ENCODE measurements around the gene PPP2R1A.
"Not testable (repeated sequence)": the region's sequence is repeated elsewhere in the genome, so short reads cannot be mapped to it uniquely, and the experiment has no call there.

PPP2R1A gene

GRCh38 chr19:52200755-52201391 lies 11.0 kb downstream of the PPP2R1A start:
- not testable (repeated sequence) for DNase-seq

GRCh38 chr19:52206481-52206880 lies 16.6 kb downstream of the PPP2R1A start:
- DNase-seq, result no peak

- no peak for DNase-seq
Observed at GRCh38 chr19:52211203-52211602, 21.4 kb downstream of the PPP2R1A start.

- no peak for DNase-seq
Observed at GRCh38 chr19:52211926-52212571, 22.2 kb downstream of the PPP2R1A start.

- DNase-seq, result no peak
Observed at GRCh38 chr19:52212572-52213255, 22.9 kb downstream of the PPP2R1A start.

GRCh38 chr19:52214241-52214640 lies 24.4 kb downstream of the PPP2R1A start:
- DNase-seq, result no peak

GRCh38 chr19:52216401-52216800 lies 26.5 kb downstream of the PPP2R1A start:
- DNase-seq, result no peak

- no peak for DNase-seq
Observed at GRCh38 chr19:52217576-52217975, 27.7 kb downstream of the PPP2R1A start.

- DNase-seq, result no peak
Observed at GRCh38 chr19:52219611-52220010, 29.8 kb downstream of the PPP2R1A start.

GRCh38 chr19:52221031-52221430 lies 31.2 kb downstream of the PPP2R1A start:
- DNase-seq, result no peak

- no peak for DNase-seq
Observed at GRCh38 chr19:52221831-52222375, 32.1 kb downstream of the PPP2R1A start.

- no peak for DNase-seq
Observed at GRCh38 chr19:52224211-52224610, 34.4 kb downstream of the PPP2R1A start.

GRCh38 chr19:52226652-52227051 lies 36.8 kb downstream of the PPP2R1A start:
- no peak for DNase-seq

- DNase-seq, result no peak
Observed at GRCh38 chr19:52227196-52227940, 37.5 kb downstream of the PPP2R1A start.

GRCh38 chr19:52227980-52228379 lies 38.1 kb downstream of the PPP2R1A start:
- no peak for DNase-seq

- no peak for DNase-seq
Observed at GRCh38 chr19:52229524-52229923, 39.7 kb downstream of the PPP2R1A start.

- DNase-seq, result no peak
Observed at GRCh38 chr19:52230685-52231084, 40.8 kb downstream of the PPP2R1A start.

GRCh38 chr19:52231154-52231910 lies 41.5 kb downstream of the PPP2R1A start:
- DNase-seq, result no peak

GRCh38 chr19:52234406-52234805 lies 44.6 kb downstream of the PPP2R1A start:
- no peak for DNase-seq

- DNase-seq, result no peak
Observed at GRCh38 chr19:52237197-52237596, 47.3 kb downstream of the PPP2R1A start.

GRCh38 chr19:52237771-52238400 lies 48.0 kb downstream of the PPP2R1A start:
- peak; percentile 23 for DNase-seq

- DNase-seq, result no peak
Observed at GRCh38 chr19:52244021-52244420, 54.2 kb downstream of the PPP2R1A start.
